Mesangial cell (primary cell): Measurements from ENCODE around the gene TP53. TPM values are rescaled to one million over a fixed set of nuclear protein-coding genes. Genes with fewer than 3 reads are reported as not detected.

Experiments used
- total RNA-seq: library from RNA; depleted of rRNA; stranded (reverse); fragments of >200 nt; gene quantifications from 2 replicates; pipeline ENCODE4 v1.2.3, GENCODE V29; 2015

TP53 gene
- total RNA-seq = 66.6 and 70.0 TPM in 2 replicates

GRCh38 chr17:7687072-7687907 lies at the start of gene TP53:
Gene TP53, minus strand, starts transcription at chr17:7687490. Its CDS starts 10,896 bp downstream, at chr17:7676594.

GRCh38 chr17:7716901-7717755 lies 29.8 kb upstream of the TP53 start, which contains the start of gene DNAH2:
Gene DNAH2, plus strand, starts transcription at chr17:7717744. Its CDS starts 1,991 bp downstream, at chr17:7719735.

DNA sequence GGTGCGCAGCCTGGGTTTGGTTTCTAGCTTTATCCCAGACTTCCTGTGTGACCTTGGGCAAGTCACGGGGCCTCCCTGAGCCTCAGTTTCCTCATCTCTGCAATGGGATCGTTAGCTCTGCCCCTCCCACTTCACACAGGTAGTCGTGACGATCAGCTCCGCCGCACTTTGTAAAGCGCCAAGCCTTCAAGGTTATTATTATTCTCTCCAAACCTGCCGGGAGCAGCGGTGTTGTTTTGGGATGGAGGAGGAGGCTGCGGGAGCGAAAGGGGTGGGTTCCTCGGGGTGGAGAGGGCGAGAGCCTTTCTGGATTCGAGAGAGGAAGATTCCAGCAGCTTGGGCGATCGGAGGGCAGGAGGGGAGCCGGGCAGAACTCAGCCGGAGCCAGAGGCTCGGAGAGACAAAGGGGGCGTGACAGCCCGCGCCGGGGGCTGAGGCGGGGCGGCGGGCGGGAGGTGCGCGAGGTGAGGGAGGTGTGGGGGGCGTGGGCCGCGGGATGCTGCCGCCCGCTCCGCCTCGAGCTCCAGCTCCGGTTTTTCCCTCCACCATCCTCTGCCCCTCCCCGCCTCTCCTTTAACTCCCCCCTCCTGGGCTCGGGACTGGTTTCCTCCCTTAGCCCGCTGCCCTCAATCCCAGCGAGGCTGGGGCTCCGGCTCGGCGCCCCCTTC lies 17.4 kb upstream of the TP53 start, which contains the start of gene EFNB3:
Gene EFNB3, plus strand, starts transcription at position 602 of the 668 bp plus-strand sequence. CDS start 397 bp downstream, outside the sequence.

DNA sequence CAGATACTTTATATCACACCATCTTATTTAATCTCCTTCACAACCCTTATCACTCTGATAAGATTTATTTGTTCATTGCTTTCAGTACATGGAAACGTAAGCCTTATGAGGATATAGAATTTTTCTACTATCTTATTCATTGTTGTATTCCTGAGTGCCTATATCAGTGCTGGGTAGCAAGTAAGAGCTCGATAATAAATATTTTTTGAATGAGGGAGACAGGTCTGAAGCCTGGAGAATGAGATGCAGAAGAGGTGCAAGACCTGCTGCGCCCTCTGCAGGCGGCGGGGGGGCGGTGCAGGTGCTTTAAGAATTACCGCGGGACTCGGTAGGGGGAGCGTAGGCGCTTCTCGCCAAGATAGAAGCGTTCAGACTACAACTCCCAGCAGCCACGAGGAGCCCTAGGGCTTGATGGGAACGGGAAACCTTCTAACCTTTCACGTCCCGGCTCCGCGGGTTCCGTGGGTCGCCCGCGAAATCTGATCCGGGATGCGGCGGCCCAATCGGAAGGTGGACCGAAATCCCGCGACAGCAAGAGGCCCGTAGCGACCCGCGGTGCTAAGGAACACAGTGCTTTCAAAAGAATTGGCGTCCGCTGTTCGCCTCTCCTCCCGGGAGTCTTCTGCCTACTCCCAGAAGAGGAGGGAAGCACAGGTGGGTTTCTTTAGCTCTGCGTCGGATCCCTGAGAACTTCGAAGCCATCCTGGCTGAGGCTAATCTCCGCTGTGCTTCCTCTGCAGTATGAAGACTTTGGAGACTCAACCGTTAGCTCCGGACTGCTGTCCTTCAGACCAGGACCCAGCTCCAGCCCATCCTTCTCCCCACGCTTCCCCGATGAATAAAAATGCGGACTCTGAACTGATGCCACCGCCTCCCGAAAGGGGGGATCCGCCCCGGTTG lies 868 bp upstream of the TP53 start, which contains the start of gene WRAP53:
Gene WRAP53, plus strand, starts transcription at position 570 of the 900 bp plus-strand sequence. Its CDS starts 172 bp downstream, at position 742.

GRCh38 chr17:7650509-7651096 lies 36.7 kb downstream of the TP53 start, which contains the start of gene ATP1B2:
Gene ATP1B2, plus strand, starts transcription at chr17:7650926. Its CDS starts 593 bp downstream, at chr17:7651519.

GRCh38 chr17:7629939-7630571 lies 57.2 kb downstream of the TP53 start, which contains the start of gene SHBG:
Gene SHBG, plus strand, starts transcription at chr17:7630135. Its CDS starts 38 bp downstream, at chr17:7630173.

DNA sequence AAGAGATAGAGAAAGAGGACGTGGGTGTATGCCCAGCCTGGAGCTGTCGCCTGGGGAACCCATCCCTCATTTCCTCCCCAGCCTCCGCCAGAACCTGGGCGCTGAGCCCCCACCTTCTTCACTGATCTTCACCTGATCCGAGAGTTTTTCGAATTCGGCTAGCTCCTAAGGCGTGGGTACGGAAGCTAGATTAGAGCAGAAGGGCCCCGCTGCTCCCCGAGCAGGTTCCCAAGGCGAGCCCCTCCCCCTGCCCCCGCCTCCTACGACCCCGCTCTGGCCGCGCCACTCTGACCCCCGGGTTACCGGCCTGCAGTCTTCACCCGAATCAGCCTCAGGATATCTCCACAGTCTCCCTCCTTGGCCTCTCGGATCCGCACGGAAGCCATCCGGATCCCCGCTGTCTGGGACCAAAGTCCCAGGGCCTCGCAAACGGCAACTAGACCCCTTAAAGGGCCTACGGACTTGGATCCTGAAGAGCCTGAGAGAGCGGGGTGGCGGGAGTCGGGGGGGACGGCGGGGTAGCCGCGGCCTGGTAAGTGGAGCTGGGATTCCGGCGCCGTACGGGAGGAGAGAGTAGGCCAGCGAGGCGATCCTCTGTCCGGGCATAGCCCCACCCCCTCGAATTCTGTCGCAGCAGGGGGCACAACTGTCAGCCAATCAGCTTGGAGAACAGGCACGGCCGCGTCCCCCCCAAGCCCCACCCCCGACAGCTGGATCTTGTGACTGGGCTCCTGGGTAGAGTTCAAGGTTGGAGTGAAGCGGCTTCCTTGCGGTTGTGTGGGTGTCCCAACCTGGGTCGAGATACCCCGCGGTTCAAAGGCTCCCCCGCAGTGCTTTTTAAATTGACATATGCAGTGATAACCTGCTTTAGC lies 59.8 kb downstream of the TP53 start, which contains the start of gene SAT2:
Gene SAT2, minus strand, starts transcription at position 572 of the 872 bp plus-strand sequence. Its CDS starts 186 bp downstream, at position 386.

Other genes starting within 250 kb of the TP53 start
- 0.49 and 2.2 TPM in 2 replicates for gene FGF11, start 248.0 kb downstream of the TP53 start, total RNA-seq
- gene CHRNB1, start 242.4 kb downstream of the TP53 start, total RNA-seq = 6.4 and 17.1 TPM in 2 replicates
- 17.9 and 31.6 TPM in 2 replicates for gene ZBTB4, start 207.9 kb downstream of the TP53 start, total RNA-seq
- gene SLC35G6, start 206.0 kb downstream of the TP53 start, total RNA-seq = not detected in 2 replicates
- 74.3 and 158 TPM in 2 replicates for gene POLR2A, start 203.1 kb downstream of the TP53 start, total RNA-seq
- gene TNFSF12, start 138.4 kb downstream of the TP53 start, total RNA-seq = 13.5 and 25.2 TPM in 2 replicates
- gene TNFSF13, start 128.7 kb downstream of the TP53 start, total RNA-seq = 0.81 and 4.7 TPM in 2 replicates
- 61.2 and 89.3 TPM in 2 replicates for gene SENP3, start 125.6 kb downstream of the TP53 start, total RNA-seq
- gene CD68, start 107.9 kb downstream of the TP53 start, total RNA-seq = 12.1 and 20.0 TPM in 2 replicates
- gene MPDU1, start 103.6 kb downstream of the TP53 start, total RNA-seq = 113 and 243 TPM in 2 replicates
- 0.98 and 4.3 TPM in 2 replicates for gene SOX15, start 97.4 kb downstream of the TP53 start, total RNA-seq
- gene FXR2, start 72.6 kb downstream of the TP53 start, total RNA-seq = 41.2 and 42.3 TPM in 2 replicates
- 28.4 and 40.6 TPM in 2 replicates for gene SAT2, start 59.7 kb downstream of the TP53 start, total RNA-seq
- 0.89 TPM in 1 of 2 replicates, not detected in the other for gene SHBG, start 57.4 kb downstream of the TP53 start, total RNA-seq
- gene ATP1B2, start 36.6 kb downstream of the TP53 start, total RNA-seq = 0.13 TPM in 1 of 2 replicates, not detected in the other
- 11.2 and 36.3 TPM in 2 replicates for gene WRAP53, start 987 bp upstream of the TP53 start, total RNA-seq
- 0.81 and 3.8 TPM in 2 replicates for gene EFNB3, start 17.7 kb upstream of the TP53 start, total RNA-seq
- gene DNAH2, start 30.3 kb upstream of the TP53 start, total RNA-seq = under 0.01 and 0.16 TPM in 2 replicates
- gene KDM6B, start 146.7 kb upstream of the TP53 start, total RNA-seq = 4.1 and 12.0 TPM in 2 replicates
- 2.4 TPM in 2 replicates for gene TMEM88, start 167.6 kb upstream of the TP53 start, total RNA-seq
- 90.0 and 123 TPM in 2 replicates for gene NAA38, start 170.1 kb upstream of the TP53 start, total RNA-seq
- gene CYB5D1, start 170.5 kb upstream of the TP53 start, total RNA-seq = 4.4 and 4.6 TPM in 2 replicates
- gene CHD3, start 201.3 kb upstream of the TP53 start, total RNA-seq = 59.3 and 106 TPM in 2 replicates
- gene RNF227, start 228.8 kb upstream of the TP53 start, total RNA-seq = 0.33 and 2.4 TPM in 2 replicates
- 0.16 and 0.63 TPM in 2 replicates for gene KCNAB3, start 242.4 kb upstream of the TP53 start, total RNA-seq
- 87.2 and 97.5 TPM in 2 replicates for gene TRAPPC1, start 244.5 kb upstream of the TP53 start, total RNA-seq
- gene CNTROB, start 244.7 kb upstream of the TP53 start, total RNA-seq = 17.6 and 24.8 TPM in 2 replicates